Panc1 (cell line): ENCODE data around the gene FAM83G. TPM values are rescaled to one million over a fixed set of nuclear protein-coding genes. Genes with fewer than 3 reads are reported as not detected.
"Not testable (repeated sequence)": the region's sequence is repeated elsewhere in the genome, so short reads cannot be mapped to it uniquely, and the experiment has no call there.

ENCODE experiments used
- ATAC-seq: fragments of 200-7000 bp; cut with Tn5 transposase; 2 replicates; pipeline ENCODE4 v1.9.1; 2020; ENCODE audit warnings: mild to moderate bottlenecking, moderate library complexity
- BruUV-seq: library from RNA; stranded (reverse); fragments of 400-500 nt; replicated peaks from 2 replicates; lab custom pipeline; 2021; lab: Mats Ljungman, UMichigan
- CTCF ChIA-PET: fragments of 300-600 bp; sonication (Branson Sonifier 250); formaldehyde crosslinking; loops from one replicate; lab custom pipeline; 2022; ENCODE audit warnings: antibody characterized with exemption; lab: Charles Lee
- POLR2A ChIA-PET: fragments of 300-600 bp; sonication (Branson Sonifier 250); formaldehyde crosslinking; loops from one replicate; lab custom pipeline; 2022; ENCODE audit warnings: antibody characterized with exemption; lab: Charles Lee
- DNase-seq: peaks from one replicate; pipeline ENCODE4 v3.0.0-alpha.2; 2010; ENCODE audit warnings: low read depth, low spot score
- H3K27ac ChIP-seq: 2 replicates; pipeline ENCODE4 v1.5.1; 2011; ENCODE audit warnings: mild to moderate bottlenecking, low read length, inconsistent platforms
- H3K27me3 ChIP-seq: fragments of 200-500 bp; sonication (Bioruptor generic); 2 replicates; pipeline ENCODE4 v1.6.0; 2014; ENCODE audit warnings: low read length, inconsistent platforms; ENCODE audit not compliant: control insufficient read depth, insufficient read depth
- H3K36me3 ChIP-seq: fragments of 200-500 bp; sonication (Bioruptor generic); 2 replicates; pipeline ENCODE4 v1.5.1; 2014; ENCODE audit warnings: inconsistent platforms, mild to moderate bottlenecking, low read length, moderate library complexity; ENCODE audit not compliant: control insufficient read depth, insufficient read depth
- H3K4me1 ChIP-seq: 2 replicates; pipeline ENCODE4 v1.5.1; 2011; ENCODE audit warnings: inconsistent platforms, mild to moderate bottlenecking, low read length, moderate library complexity; ENCODE audit not compliant: control insufficient read depth, insufficient read depth
- H3K4me3 ChIP-seq, 2 experiments: 2 replicates each; pipeline ENCODE4 v1.5.1; 2011 to 2012; ENCODE audit warnings: low read depth in 2 of 2, low read length in 2 of 2, mild to moderate bottlenecking in 2 of 2, inconsistent platforms in 1 of 2, moderate library complexity in 1 of 2
- H3K9me3 ChIP-seq: fragments of 200-500 bp; sonication (Bioruptor generic); 2 replicates; pipeline ENCODE4 v1.5.1; 2014; ENCODE audit warnings: low read depth, mild to moderate bottlenecking, inconsistent platforms, low read length, moderate library complexity; ENCODE audit not compliant: control insufficient read depth, insufficient read depth
- in situ Hi-C: cut with HindIII; loops from 2 replicates; pipeline ENCODE4 v1.10.0; 2016; ENCODE audit warnings: low sequenced_read_pairs, low pct_unique_long_range_greater_than_20kb
- intact Hi-C: fragments of 100-400 bp; cut with micrococcal nuclease; formaldehyde crosslinking; loops from one replicate; pipeline ENCODE4 v1.10.0; 2022; ENCODE audit not compliant: unreplicated experiment
- total RNA-seq: library from RNA; stranded (reverse); gene quantifications from one replicate; pipeline ENCODE4 v1.2.1, GENCODE V29; 2021; ENCODE audit not compliant: unreplicated experiment

Gene FAM83G
- total RNA-seq, 1 experiment from 2014 or later = 17.3 TPM

DNA sequence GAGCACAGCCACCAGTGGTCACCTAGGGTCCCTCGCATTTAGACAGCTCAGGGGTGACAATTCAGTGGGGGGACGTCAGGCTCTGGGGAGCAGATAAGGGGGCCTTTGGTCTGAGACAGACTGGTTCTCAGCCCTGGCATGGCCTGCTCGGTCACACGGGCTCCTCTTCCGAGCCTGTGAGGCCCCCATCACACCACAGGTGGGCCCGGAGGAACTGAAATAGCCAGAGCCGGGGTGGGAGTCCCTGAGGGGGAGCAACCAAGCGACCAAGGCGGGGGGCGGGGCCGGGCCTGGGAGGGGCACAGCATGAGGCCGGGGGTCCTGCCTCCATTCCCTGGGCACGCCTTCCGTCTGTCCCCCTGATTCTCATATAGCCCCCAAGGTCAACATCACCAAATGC is 37.8 kb upstream of the FAM83G start:
- in situ Hi-C loops, H3K4me3 ChIP-seq, H3K27ac ChIP-seq, DNase-seq, H3K9me3 ChIP-seq, H3K27me3 ChIP-seq, H3K36me3 ChIP-seq, intact Hi-C loops, POLR2A ChIA-PET, H3K4me1 ChIP-seq, CTCF ChIA-PET, BruUV-seq, ATAC-seq: not testable (repeated sequence)

GRCh38 chr17:19041871-19042270 is 37.3 kb upstream of the FAM83G start:
- H3K9me3 ChIP-seq, H3K36me3 ChIP-seq, in situ Hi-C loops, H3K27me3 ChIP-seq, CTCF ChIA-PET, H3K27ac ChIP-seq, BruUV-seq, POLR2A ChIA-PET, H3K4me1 ChIP-seq, DNase-seq, intact Hi-C loops, H3K4me3 ChIP-seq, ATAC-seq: not testable (repeated sequence)

DNA sequence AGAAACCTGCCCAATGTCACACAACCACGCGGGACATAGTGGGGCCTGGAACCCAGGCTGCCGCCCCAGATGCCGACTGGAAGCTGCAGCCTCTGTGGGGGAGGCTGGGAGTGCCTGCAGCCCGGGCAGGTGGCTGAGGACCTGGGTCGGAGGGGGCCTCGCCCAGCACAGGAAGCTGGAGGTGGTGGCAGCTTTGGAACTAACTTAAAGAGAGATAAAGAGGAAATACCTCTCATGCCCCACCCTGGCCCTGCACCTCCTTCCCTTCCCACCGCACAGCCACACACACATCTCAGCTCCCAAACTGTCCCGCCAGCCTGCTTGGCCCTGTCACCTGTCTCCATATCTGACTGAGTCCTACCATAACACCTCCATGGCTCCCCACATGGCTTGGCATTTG is 35.8 kb upstream of the FAM83G start:
- H3K9me3 ChIP-seq, CTCF ChIA-PET, H3K36me3 ChIP-seq, DNase-seq, H3K27ac ChIP-seq, H3K4me1 ChIP-seq, in situ Hi-C loops, POLR2A ChIA-PET, BruUV-seq, ATAC-seq, H3K4me3 ChIP-seq, H3K27me3 ChIP-seq, intact Hi-C loops: not testable (repeated sequence)

- H3K4me3 ChIP-seq, H3K4me1 ChIP-seq, DNase-seq, BruUV-seq, intact Hi-C loops, H3K27me3 ChIP-seq, H3K27ac ChIP-seq, POLR2A ChIA-PET, H3K36me3 ChIP-seq, ATAC-seq, H3K9me3 ChIP-seq, in situ Hi-C loops, CTCF ChIA-PET: not testable (repeated sequence)
These were observed 34.2 kb upstream of the FAM83G start for GRCh38 chr17:19038730-19039129.

- H3K27ac ChIP-seq, H3K4me1 ChIP-seq, in situ Hi-C loops, CTCF ChIA-PET, H3K27me3 ChIP-seq, DNase-seq, H3K9me3 ChIP-seq, BruUV-seq, H3K4me3 ChIP-seq, POLR2A ChIA-PET, intact Hi-C loops, H3K36me3 ChIP-seq: not testable (repeated sequence)
- peak; percentile 80 for ATAC-seq
These were observed 33.4 kb upstream of the FAM83G start for GRCh38 chr17:19038007-19038406.

DNA sequence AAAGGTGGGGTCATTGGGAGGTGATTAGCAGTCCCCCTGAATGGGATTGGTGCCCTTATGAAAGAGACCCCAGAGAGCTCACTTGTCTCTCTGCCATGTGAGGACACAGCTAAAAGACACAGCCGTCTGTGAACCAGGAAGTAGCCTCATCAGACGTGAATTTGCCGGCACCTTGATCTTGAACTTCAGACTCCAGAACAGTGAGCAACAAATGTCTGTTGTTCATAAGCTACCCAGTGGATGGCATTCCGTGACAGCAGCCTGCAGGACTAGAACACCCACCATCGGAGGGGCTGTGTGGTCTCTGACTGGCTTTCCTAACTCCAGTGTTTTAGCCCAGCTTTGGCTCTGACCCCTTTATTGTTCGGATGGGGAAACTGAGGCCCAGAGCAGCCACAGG is 33.0 kb upstream of the FAM83G start:
- CTCF ChIA-PET, POLR2A ChIA-PET, H3K27me3 ChIP-seq, H3K36me3 ChIP-seq, H3K4me3 ChIP-seq, H3K9me3 ChIP-seq, H3K27ac ChIP-seq, BruUV-seq, H3K4me1 ChIP-seq, in situ Hi-C loops, intact Hi-C loops, DNase-seq: not testable (repeated sequence)
- 0 out of 2 replicates have a peak, but pooled peaks have one; percentile 18 for ATAC-seq

- H3K27me3 ChIP-seq, DNase-seq, BruUV-seq, ATAC-seq, H3K4me1 ChIP-seq, POLR2A ChIA-PET, H3K4me3 ChIP-seq, H3K36me3 ChIP-seq, in situ Hi-C loops, H3K27ac ChIP-seq, H3K9me3 ChIP-seq, CTCF ChIA-PET, intact Hi-C loops: not testable (repeated sequence)
These were observed 31.6 kb upstream of the FAM83G start for GRCh38 chr17:19036186-19036585.
